Peyer's patch (tissue), 4 donors: ENCODE results near the gene PRIMA1.

Source experiments
- CTCF ChIP-seq, 6 experiments: fragments of 450-650 bp in 4 of 6; fragments of 200-600 bp in 2 of 6; sonication (generic) in 1 of 6; IDR thresholded peaks; one replicate each; pipeline ENCODE4 v1.5.1; 2017 to 2019; ENCODE audit warnings: antibody characterized with exemption in 6 of 6, mild to moderate bottlenecking in 3 of 6, moderate library complexity in 1 of 6
- POLR2A ChIP-seq, 2 donors: fragments of 450-650 bp; IDR thresholded peaks; one replicate each; pipeline ENCODE4 v1.5.1; 2017; ENCODE audit warnings: antibody characterized with exemption in 2 of 2, mild to moderate bottlenecking in 2 of 2, moderate library complexity in 2 of 2

GRCh38 chr14:93715279-93715927 is 72.9 kb downstream of the PRIMA1 start:
- TF ChIP-seq CTCF (IDR thresholded peaks at IDR 0.05): no peak
- no peak for TF ChIP-seq POLR2A (IDR thresholded peaks at IDR 0.05)
